Germinal center (tissue), 1 donor: Measurements from ENCODE around the gene CTNNA2.

Experiments
- DNase-seq: peaks from one replicate; pipeline ENCODE4 v3.0.0; 2012; ENCODE audit warnings: mixed read lengths, low spot score

Gene CTNNA2

GRCh38 chr2:79789811-79790210 lies 277.0 kb downstream of the CTNNA2 start:
- no peak for DNase-seq

GRCh38 chr2:79792090-79792489 lies 279.2 kb downstream of the CTNNA2 start:
- DNase-seq: no peak

GRCh38 chr2:79793006-79793405 lies 280.2 kb downstream of the CTNNA2 start:
- DNase-seq: no peak

GRCh38 chr2:79796641-79797040 lies 283.8 kb downstream of the CTNNA2 start:
- no peak for DNase-seq

- DNase-seq: no peak
These were observed 285.9 kb downstream of the CTNNA2 start for GRCh38 chr2:79798776-79799175.

- no peak for DNase-seq
These were observed 286.9 kb downstream of the CTNNA2 start for GRCh38 chr2:79799729-79800128.

GRCh38 chr2:79801082-79801481 lies 288.2 kb downstream of the CTNNA2 start:
- no peak for DNase-seq

GRCh38 chr2:79817288-79817687 lies 304.4 kb downstream of the CTNNA2 start:
- DNase-seq: no peak

GRCh38 chr2:79820281-79820680 lies 307.4 kb downstream of the CTNNA2 start:
- DNase-seq: no peak

- DNase-seq: no peak
These were observed 309.3 kb downstream of the CTNNA2 start for GRCh38 chr2:79822136-79822535.

- DNase-seq: no peak
These were observed 311.4 kb downstream of the CTNNA2 start for GRCh38 chr2:79824086-79824786.

- DNase-seq: no peak
These were observed 315.0 kb downstream of the CTNNA2 start for GRCh38 chr2:79827881-79828280.

- DNase-seq: no peak
These were observed 317.6 kb downstream of the CTNNA2 start for GRCh38 chr2:79830501-79830900.

- no peak for DNase-seq
These were observed 319.1 kb downstream of the CTNNA2 start for GRCh38 chr2:79831961-79832360.

- DNase-seq: no peak
These were observed 319.8 kb downstream of the CTNNA2 start for GRCh38 chr2:79832511-79833234.

GRCh38 chr2:79833235-79833878 lies 320.5 kb downstream of the CTNNA2 start:
- DNase-seq: no peak

GRCh38 chr2:79835911-79836310 lies 323.1 kb downstream of the CTNNA2 start:
- no peak for DNase-seq

GRCh38 chr2:79844011-79844410 lies 331.2 kb downstream of the CTNNA2 start:
- no peak for DNase-seq

- no peak for DNase-seq
These were observed 334.0 kb downstream of the CTNNA2 start for GRCh38 chr2:79846878-79847277.

- DNase-seq: no peak
These were observed 336.4 kb downstream of the CTNNA2 start for GRCh38 chr2:79849241-79849640.

- DNase-seq: no peak
These were observed 337.1 kb downstream of the CTNNA2 start for GRCh38 chr2:79849949-79850348.

GRCh38 chr2:79850912-79851311 lies 338.1 kb downstream of the CTNNA2 start:
- no peak for DNase-seq
